Measurements from ENCODE around the gene MGAT5.
A peak's percentile ranks its signal among the peaks of the same experiment; 100 is the strongest.
"Not testable (repeated sequence)": the region's sequence is repeated elsewhere in the genome, so short reads cannot be mapped to it uniquely, and the experiment has no call there.

Gene MGAT5

GRCh38 chr2:134457353-134457752, 203.5 kb downstream of the MGAT5 start:
- peak; percentile 34 for DNase-seq

- DNase-seq, result peak; percentile 18
Observed at GRCh38 chr2:134457765-134458472, 204.0 kb downstream of the MGAT5 start.

- no peak for DNase-seq
Observed at GRCh38 chr2:134458473-134458853, 204.6 kb downstream of the MGAT5 start.

- DNase-seq, result no peak
Observed at GRCh38 chr2:134458950-134459349, 205.1 kb downstream of the MGAT5 start.

GRCh38 chr2:134459706-134460406, 206.0 kb downstream of the MGAT5 start:
- DNase-seq, result peak; percentile 40

- peak; percentile 57 for DNase-seq
Observed at GRCh38 chr2:134460583-134460998, 206.7 kb downstream of the MGAT5 start.

GRCh38 chr2:134461511-134461910, 207.6 kb downstream of the MGAT5 start:
- peak; percentile 36 for DNase-seq

GRCh38 chr2:134462275-134462674, 208.4 kb downstream of the MGAT5 start:
- DNase-seq, result no peak

GRCh38 chr2:134462791-134463698, 209.2 kb downstream of the MGAT5 start:
- DNase-seq, result no peak

GRCh38 chr2:134463699-134464022, 209.8 kb downstream of the MGAT5 start:
- DNase-seq, result no peak

- no peak for DNase-seq
Observed at GRCh38 chr2:134465228-134466105, 211.6 kb downstream of the MGAT5 start.

- DNase-seq, result no peak
Observed at GRCh38 chr2:134466141-134466540, 212.3 kb downstream of the MGAT5 start.

- DNase-seq, result no peak
Observed at GRCh38 chr2:134468164-134468563, 214.3 kb downstream of the MGAT5 start.

- DNase-seq, result no peak
Observed at GRCh38 chr2:134468776-134469175, 214.9 kb downstream of the MGAT5 start.

GRCh38 chr2:134469516-134470115, 215.7 kb downstream of the MGAT5 start:
- no peak for DNase-seq

- no peak for DNase-seq
Observed at GRCh38 chr2:134470561-134471168, 216.8 kb downstream of the MGAT5 start.

- not testable (repeated sequence) for DNase-seq
Observed at GRCh38 chr2:134476982-134477381, 223.1 kb downstream of the MGAT5 start.

- no peak for DNase-seq
Observed at GRCh38 chr2:134479696-134480330, 225.9 kb downstream of the MGAT5 start.

- DNase-seq, result no peak
Observed at GRCh38 chr2:134482131-134482723, 228.4 kb downstream of the MGAT5 start.

GRCh38 chr2:134482766-134483340, 229.0 kb downstream of the MGAT5 start:
- no peak for DNase-seq

All from activated CD8-positive, alpha-beta memory T cell treated with anti-CD3 and anti-CD28 coated beads, Interleukin-2, amount 50 U/mL, for 48 hours (primary cell).